Suprapubic skin (tissue), 4 donors: ENCODE data around the gene SPARCL1. TPM values are rescaled to one million over a fixed set of nuclear protein-coding genes. Genes with fewer than 3 reads are reported as not detected.

Experiments
- DNase-seq, 2 donors: peaks; one replicate each; pipeline ENCODE4 v3.0.0-alpha.2; 2019; ENCODE audit warnings: low spot score in 2 of 2
- H3K27ac ChIP-seq: fragments of 200-600 bp; sonication (generic); one replicate; pipeline ENCODE4 v1.5.1; 2019
- H3K27me3 ChIP-seq: fragments of 200-600 bp; sonication (generic); one replicate; pipeline ENCODE4 v1.5.1; 2019
- H3K36me3 ChIP-seq: fragments of 200-600 bp; sonication (generic); one replicate; pipeline ENCODE4 v1.5.1; 2019
- H3K4me1 ChIP-seq: fragments of 200-600 bp; sonication (generic); one replicate; pipeline ENCODE4 v1.5.1; 2019
- H3K4me3 ChIP-seq: fragments of 200-600 bp; sonication (generic); one replicate; pipeline ENCODE4 v1.5.1; 2019; ENCODE audit warnings: mild to moderate bottlenecking
- H3K9me3 ChIP-seq: fragments of 200-600 bp; sonication (generic); one replicate; pipeline ENCODE4 v1.5.1; 2019
- EP300 ChIP-seq: sonication (generic); formaldehyde crosslinking; IDR thresholded peaks from one replicate; pipeline ENCODE4 v1.6.1; 2017; ENCODE audit warnings: antibody characterized with exemption
- POLR2A ChIP-seq, 2 donors: fragments of 450-650 bp; IDR thresholded peaks; one replicate each; pipeline ENCODE4 v1.6.1; 2017; ENCODE audit warnings: antibody characterized with exemption in 2 of 2, mild to moderate bottlenecking in 2 of 2, moderate library complexity in 2 of 2
- POLR2AphosphoS5 ChIP-seq, 3 donors: sonication (generic); formaldehyde crosslinking; IDR thresholded peaks; one replicate each; pipeline ENCODE4 v1.6.1; 2017; ENCODE audit warnings: antibody characterized with exemption in 3 of 3
- WGBS: methylation state at CpG from one replicate; pipeline ENCODE4 v1.1.5; 2018; 5-methylcytosine and 5-hydroxymethylcytosine counted together
- total RNA-seq, 4 donors: library from RNA; depleted of rRNA; stranded (reverse); fragments of >200 nt; gene quantifications; one replicate each; pipeline ENCODE4 v1.1.0, GENCODE V29; 2016
- TF ChIP-seq, protein P1 (sequence below), 2 donors: fragments of 200-600 bp in 1 of 2; fragments of 450-650 bp in 1 of 2; sonication (generic) in 1 of 2; IDR thresholded peaks; one replicate each; pipeline ENCODE4 v1.5.1; 2016 to 2019; ENCODE audit warnings: antibody characterized with exemption in 2 of 2, mild to moderate bottlenecking in 1 of 2, moderate library complexity in 1 of 2

Gene SPARCL1
- total RNA-seq, 4 donors from 2014 or later = 62.3 to 124 (median 84.0) TPM

DNA sequence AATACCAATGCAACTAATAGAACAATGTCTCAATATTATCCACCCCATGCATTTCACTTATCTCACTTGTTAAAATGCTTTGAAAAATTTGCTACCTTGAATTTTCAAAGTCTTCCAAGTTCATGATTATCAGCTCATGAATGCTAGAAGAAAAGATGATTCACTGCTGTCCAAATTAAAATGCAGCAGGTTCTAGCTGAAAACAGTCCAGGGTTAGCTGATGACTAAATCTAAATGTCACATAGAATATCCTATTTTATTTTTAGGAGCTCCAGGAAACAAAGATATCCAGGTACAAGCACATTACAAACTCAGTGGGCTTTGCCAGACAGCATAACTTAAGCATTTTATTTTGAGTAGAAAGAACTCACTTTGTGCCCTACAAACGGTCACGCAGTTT, 38.0 kb upstream of the SPARCL1 start:
- Histone ChIP-seq H3K9me3 (no peaks in the 10 kb centered on the region), H3K27me3 (no peaks in the 10 kb centered on the region), H3K27ac (no peak overlapping the region), H3K36me3 (no peaks in the 10 kb centered on the region), H3K4me1 (no peaks in the 10 kb centered on the region), H3K4me3 (no peak overlapping the region)
- WGBS = 96% methylated on average over 2 of the region's 2 CpGs
- no peak for TF ChIP-seq POLR2A (IDR thresholded peaks at IDR 0.05)
- TF ChIP-seq, protein P1, sequence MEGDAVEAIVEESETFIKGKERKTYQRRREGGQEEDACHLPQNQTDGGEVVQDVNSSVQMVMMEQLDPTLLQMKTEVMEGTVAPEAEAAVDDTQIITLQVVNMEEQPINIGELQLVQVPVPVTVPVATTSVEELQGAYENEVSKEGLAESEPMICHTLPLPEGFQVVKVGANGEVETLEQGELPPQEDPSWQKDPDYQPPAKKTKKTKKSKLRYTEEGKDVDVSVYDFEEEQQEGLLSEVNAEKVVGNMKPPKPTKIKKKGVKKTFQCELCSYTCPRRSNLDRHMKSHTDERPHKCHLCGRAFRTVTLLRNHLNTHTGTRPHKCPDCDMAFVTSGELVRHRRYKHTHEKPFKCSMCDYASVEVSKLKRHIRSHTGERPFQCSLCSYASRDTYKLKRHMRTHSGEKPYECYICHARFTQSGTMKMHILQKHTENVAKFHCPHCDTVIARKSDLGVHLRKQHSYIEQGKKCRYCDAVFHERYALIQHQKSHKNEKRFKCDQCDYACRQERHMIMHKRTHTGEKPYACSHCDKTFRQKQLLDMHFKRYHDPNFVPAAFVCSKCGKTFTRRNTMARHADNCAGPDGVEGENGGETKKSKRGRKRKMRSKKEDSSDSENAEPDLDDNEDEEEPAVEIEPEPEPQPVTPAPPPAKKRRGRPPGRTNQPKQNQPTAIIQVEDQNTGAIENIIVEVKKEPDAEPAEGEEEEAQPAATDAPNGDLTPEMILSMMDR (IDR thresholded peaks at IDR 0.05) = no peak
- no peak for TF ChIP-seq EP300
- no peak for TF ChIP-seq POLR2AphosphoS5 (IDR thresholded peaks at IDR 0.05)
- DNase-seq = no peak

DNA sequence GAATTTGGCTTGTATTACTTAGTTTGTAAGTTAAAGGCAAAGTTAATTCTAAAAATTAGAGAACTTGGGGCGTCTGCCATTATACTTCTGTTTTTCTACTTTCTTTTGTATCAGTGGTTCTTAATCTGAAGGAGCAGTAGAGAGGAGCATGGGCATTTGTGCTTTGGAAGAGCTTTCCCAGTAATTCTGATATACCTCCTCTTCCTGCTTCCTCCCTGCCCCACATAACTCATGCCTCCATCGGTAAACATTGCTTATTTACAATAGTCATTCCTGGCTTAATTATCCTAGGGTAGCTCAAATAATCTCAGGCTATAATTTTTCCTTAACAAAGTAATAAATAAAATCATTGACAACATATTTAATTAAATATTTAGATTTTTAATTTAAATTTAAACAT, 37.1 kb upstream of the SPARCL1 start:
- WGBS = 66% methylated on average over 2 of the region's 2 CpGs
- no peak for DNase-seq
- H3K27ac ChIP-seq = no peak overlapping the region

DNA sequence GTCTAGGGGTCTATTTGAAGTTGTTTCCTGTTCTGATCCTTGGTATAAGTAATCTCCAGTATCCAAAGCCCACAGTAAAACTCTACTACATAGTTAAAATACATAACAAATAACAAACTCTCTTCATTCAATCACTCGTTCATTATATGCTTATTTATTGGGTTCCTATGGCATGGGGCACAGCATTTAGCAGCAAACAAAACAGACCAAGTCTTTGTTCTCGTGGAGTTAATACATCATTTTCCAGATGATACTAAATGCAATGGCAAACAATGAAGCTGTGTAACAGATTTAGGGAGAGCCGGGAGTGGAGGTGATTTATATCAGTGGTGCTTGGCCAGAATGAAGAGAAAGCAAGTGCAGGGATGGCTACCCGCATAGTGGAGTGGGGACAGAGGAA, 36.6 kb upstream of the SPARCL1 start:
- Histone ChIP-seq H3K4me3 (no peak overlapping the region), H3K9me3 (no peaks in the 10 kb centered on the region), H3K27ac (no peak overlapping the region), H3K36me3 (no peaks in the 10 kb centered on the region), H3K4me1 (no peaks in the 10 kb centered on the region), H3K27me3 (no peaks in the 10 kb centered on the region)
- TF ChIP-seq EP300 (no peak), POLR2AphosphoS5 (IDR thresholded peaks at IDR 0.05) (no peak), POLR2A (IDR thresholded peaks at IDR 0.05) (no peak)
- TF ChIP-seq, protein P1 (IDR thresholded peaks at IDR 0.05) = no peak
- 77% methylated on average over 4 of the region's 4 CpGs for WGBS
- no peak for DNase-seq

More for the DNA sequence above, 37.1 kb upstream of the SPARCL1 start:
- H3K9me3 ChIP-seq = no peaks in the 10 kb centered on the region
- H3K27me3 ChIP-seq = no peaks in the 10 kb centered on the region
- H3K4me1 ChIP-seq = no peaks in the 10 kb centered on the region
- TF ChIP-seq POLR2AphosphoS5 (IDR thresholded peaks at IDR 0.05) (no peak), EP300 (no peak), POLR2A (IDR thresholded peaks at IDR 0.05) (no peak)
- TF ChIP-seq, protein P1 (IDR thresholded peaks at IDR 0.05) = no peak
- no peak overlapping the region for H3K4me3 ChIP-seq
- H3K36me3 ChIP-seq = no peaks in the 10 kb centered on the region

DNA sequence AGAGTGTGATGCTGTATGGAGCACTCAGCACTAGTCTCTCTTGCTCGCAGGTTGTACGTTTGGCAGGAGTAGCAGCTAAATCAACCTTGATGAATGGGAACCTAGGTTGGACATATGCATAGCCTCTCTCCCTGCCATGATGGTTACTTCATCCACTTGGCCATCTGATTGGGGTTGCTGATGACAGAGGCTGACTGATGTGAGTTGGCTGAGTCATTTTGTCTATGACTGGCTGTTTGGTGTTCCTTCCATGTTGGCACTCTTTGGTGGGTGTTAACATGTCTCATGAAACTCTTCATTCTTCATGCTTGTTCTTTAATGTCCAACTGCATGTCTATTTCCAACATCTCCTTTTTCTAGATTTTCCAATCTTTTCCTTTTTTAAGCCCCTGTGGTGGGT, 31.6 kb upstream of the SPARCL1 start:
- Histone ChIP-seq H3K27me3 (no peaks in the 10 kb centered on the region), H3K36me3 (no peaks in the 10 kb centered on the region), H3K4me1 (no peaks in the 10 kb centered on the region), H3K9me3 (no peaks in the 10 kb centered on the region), H3K27ac (no peak overlapping the region), H3K4me3 (no peak overlapping the region)
- no peak for TF ChIP-seq POLR2AphosphoS5 (IDR thresholded peaks at IDR 0.05)
- 94% methylated on average over 2 of the region's 2 CpGs for WGBS
- DNase-seq = no peak

DNA sequence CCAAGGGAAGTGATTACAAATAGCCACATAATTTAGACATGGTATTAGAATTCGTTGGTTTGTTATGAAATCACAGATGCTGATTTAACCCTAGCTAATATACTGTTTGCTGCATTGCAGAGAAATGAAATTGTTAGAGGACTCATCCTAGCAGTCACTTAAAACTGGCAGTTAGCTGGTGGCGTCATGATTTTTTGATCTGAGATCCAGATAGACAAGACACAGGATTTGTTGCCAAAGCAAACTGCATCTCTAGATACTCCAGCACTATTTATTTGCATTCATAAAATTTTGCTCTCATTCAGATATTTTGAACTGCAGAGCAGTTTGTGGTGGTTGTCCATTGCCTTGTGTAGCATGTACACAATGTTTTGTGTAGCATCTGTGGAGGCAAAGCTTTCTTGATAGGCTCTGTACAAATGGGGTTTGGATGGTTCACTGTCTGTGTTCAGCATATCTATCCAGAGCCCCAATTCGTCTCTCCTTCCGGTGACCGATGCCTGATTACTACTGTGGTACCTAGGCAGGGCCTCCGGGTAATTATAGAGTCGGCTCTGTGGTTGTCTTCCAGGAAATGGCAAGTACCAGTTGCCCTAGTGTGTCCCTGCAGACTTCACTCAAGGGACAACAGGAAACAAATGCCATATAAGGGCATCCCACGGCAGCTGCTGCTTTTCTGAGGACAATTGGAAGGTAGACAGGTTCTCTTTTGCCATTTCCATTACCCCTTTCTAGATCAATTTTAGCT, 30.1 kb upstream of the SPARCL1 start:
- Histone ChIP-seq H3K27ac (no peak overlapping the region), H3K4me3 (no peak overlapping the region), H3K4me1 (no peaks in the 10 kb centered on the region), H3K9me3 (no peaks in the 10 kb centered on the region), H3K27me3 (no peaks in the 10 kb centered on the region), H3K36me3 (no peaks in the 10 kb centered on the region)
- WGBS = 42% methylated on average over 8 of the region's 8 CpGs
- TF ChIP-seq POLR2A (IDR thresholded peaks at IDR 0.05) (no peak), EP300 (no peak), POLR2AphosphoS5 (IDR thresholded peaks at IDR 0.05) (no peak)
- TF ChIP-seq, protein P1 (IDR thresholded peaks at IDR 0.05) = no peak
- no peak for DNase-seq
